Colonic mucosa (tissue), 4 donors: ENCODE data around the gene HHATL. TPM values are rescaled to one million over a fixed set of nuclear protein-coding genes. Genes with fewer than 3 reads are reported as not detected.

Experiments used
- DNase-seq: peaks from one replicate; pipeline ENCODE4 v3.0.0-alpha.2; 2020
- H3K27ac ChIP-seq: fragments of 200-600 bp; one replicate; pipeline ENCODE4 v1.8.0; 2021
- H3K27me3 ChIP-seq: fragments of 200-600 bp; one replicate; pipeline ENCODE4 v1.8.0; 2021
- H3K36me3 ChIP-seq: fragments of 200-600 bp; one replicate; pipeline ENCODE4 v1.8.0; 2021
- H3K4me1 ChIP-seq: fragments of 200-600 bp; one replicate; pipeline ENCODE4 v1.8.0; 2021; ENCODE audit warnings: mild to moderate bottlenecking
- H3K4me3 ChIP-seq: fragments of 200-600 bp; one replicate; pipeline ENCODE4 v1.8.0; 2021
- H3K9ac ChIP-seq, 2 donors: one replicate each; pipeline ENCODE4 v1.7.0; 2013; ENCODE audit warnings: control low read depth in 2 of 2, low read depth in 2 of 2, low read length in 2 of 2
- H3K9me3 ChIP-seq: fragments of 200-600 bp; one replicate; pipeline ENCODE4 v1.8.0; 2021
- intact Hi-C: fragments of 100-400 bp; cut with DNase I; formaldehyde crosslinking; loops from one replicate; pipeline ENCODE4 v1.14.1; 2022
- total RNA-seq, 2 donors: library from RNA; stranded (reverse); fragmentation: NEBNext Ultra II Directional in 1 of 2; extraction: Animal tissue kit (Norgen Biotek cat#: 25700) in 1 of 2; gene quantifications; one replicate each; pipeline ENCODE4 v1.2.1, GENCODE V29; 2021
- TF ChIP-seq, protein P1 (sequence below): fragments of 200-600 bp; IDR thresholded peaks from one replicate; pipeline ENCODE4 v1.8.0; 2022; ENCODE audit warnings: antibody characterized with exemption, mild to moderate bottlenecking
- donor health status: healthy.
- donor health status: DM: no; HTN: no; CAD: no.
- donor health status: DM: no; HTN: no; CAD: no.

The HHATL gene
- total RNA-seq, 2 donors from 2014 or later, result 0.50 to 1.2 TPM

DNA sequence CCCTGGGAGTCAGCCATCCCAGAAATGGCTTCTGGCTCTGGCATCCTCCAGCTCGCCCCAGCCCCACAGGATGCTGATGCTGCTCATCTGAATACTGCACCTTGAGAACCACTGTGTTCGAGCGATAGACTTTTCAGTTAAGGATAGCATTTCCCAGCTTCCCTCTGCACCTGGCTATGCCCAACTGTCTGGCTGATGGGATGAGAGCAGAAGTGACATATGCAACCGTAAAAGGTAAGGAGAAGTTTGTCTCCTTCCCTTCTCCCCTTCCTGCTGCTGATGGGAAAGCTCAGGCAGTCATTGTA lies 9.7 kb upstream of the HHATL start:
- H3K9me3 ChIP-seq, result no peaks in the 10 kb centered on the region
- TF ChIP-seq, protein P1, sequence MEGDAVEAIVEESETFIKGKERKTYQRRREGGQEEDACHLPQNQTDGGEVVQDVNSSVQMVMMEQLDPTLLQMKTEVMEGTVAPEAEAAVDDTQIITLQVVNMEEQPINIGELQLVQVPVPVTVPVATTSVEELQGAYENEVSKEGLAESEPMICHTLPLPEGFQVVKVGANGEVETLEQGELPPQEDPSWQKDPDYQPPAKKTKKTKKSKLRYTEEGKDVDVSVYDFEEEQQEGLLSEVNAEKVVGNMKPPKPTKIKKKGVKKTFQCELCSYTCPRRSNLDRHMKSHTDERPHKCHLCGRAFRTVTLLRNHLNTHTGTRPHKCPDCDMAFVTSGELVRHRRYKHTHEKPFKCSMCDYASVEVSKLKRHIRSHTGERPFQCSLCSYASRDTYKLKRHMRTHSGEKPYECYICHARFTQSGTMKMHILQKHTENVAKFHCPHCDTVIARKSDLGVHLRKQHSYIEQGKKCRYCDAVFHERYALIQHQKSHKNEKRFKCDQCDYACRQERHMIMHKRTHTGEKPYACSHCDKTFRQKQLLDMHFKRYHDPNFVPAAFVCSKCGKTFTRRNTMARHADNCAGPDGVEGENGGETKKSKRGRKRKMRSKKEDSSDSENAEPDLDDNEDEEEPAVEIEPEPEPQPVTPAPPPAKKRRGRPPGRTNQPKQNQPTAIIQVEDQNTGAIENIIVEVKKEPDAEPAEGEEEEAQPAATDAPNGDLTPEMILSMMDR, result no peak
- H3K36me3 ChIP-seq, result no peaks in the 10 kb centered on the region
- H3K27me3 ChIP-seq, result no peaks in the 10 kb centered on the region
- intact Hi-C loops, result no loop called here
- H3K27ac ChIP-seq, result no peak overlapping the region
- no peak overlapping the region for H3K9ac ChIP-seq
- no peak for DNase-seq
- H3K4me3 ChIP-seq, result no peak overlapping the region
- no peaks in the 10 kb centered on the region for H3K4me1 ChIP-seq

DNA sequence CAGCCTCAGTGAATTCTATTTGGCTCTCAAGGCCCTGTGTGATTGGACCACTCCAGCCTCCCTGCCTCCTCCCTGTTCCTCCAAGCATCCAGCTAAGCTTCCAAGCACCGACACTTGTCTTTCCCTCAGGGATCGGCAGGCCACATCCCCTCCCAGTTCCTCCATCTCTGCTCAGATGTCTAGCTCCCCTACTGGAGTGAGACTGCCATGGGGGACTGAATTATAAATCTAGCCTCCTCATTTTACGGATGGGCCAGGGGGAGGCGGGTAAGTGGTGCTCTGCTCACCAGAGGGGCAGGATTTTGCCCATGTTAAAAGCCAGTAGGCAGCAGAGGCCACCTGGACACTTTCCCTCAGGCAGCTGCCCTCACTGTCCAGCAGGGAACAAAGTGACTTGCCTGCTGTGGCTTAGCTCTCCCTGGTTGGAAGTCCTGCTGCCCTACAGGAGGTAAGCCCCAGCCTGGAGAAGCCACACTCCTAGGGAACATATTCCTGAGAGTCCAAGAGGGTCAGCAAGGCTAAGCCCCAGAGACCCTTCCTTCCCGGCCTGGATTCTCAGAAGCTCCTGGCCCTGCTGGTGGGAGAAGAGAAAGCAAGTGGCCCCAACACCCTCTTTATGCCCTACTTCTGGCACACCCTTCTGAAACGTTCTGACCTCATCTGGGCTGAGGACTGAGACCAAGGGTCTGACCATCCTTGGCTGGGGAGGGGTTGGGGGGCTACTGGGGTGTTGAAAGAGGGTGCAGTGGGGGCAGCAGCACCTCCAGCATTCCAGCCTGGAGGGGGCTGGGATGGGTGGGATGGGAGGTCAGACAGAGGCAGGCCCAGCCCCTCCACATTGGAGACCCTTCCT lies 9.1 kb upstream of the HHATL start:
- Histone ChIP-seq H3K4me3 (no peak overlapping the region), H3K27ac (no peak overlapping the region), H3K27me3 (no peaks in the 10 kb centered on the region), H3K4me1 (no peaks in the 10 kb centered on the region), H3K9ac (no peak overlapping the region), H3K9me3 (no peaks in the 10 kb centered on the region), H3K36me3 (no peaks in the 10 kb centered on the region)
- TF ChIP-seq, protein P1, result no peak
- intact Hi-C loops, result no loop called here
- no peak for DNase-seq

- no peak for DNase-seq
- Histone ChIP-seq H3K27ac (no peak overlapping the region), H3K9me3 (no peaks in the 10 kb centered on the region), H3K36me3 (no peaks in the 10 kb centered on the region), H3K4me1 (no peaks in the 10 kb centered on the region), H3K9ac (no peak overlapping the region), H3K4me3 (no peak overlapping the region), H3K27me3 (no peaks in the 10 kb centered on the region)
- intact Hi-C loops, result no loop called here
- TF ChIP-seq, protein P1, result no peak
These were observed 7.9 kb upstream of the HHATL start for GRCh38 chr3:42710323-42711021.

GRCh38 chr3:42709621-42710020 lies 7.0 kb upstream of the HHATL start:
- H3K4me3 ChIP-seq, result no peak overlapping the region
- H3K27me3 ChIP-seq, result no peaks in the 10 kb centered on the region
- intact Hi-C loops, result no loop called here
- no peak overlapping the region for H3K9ac ChIP-seq
- H3K4me1 ChIP-seq, result no peaks in the 10 kb centered on the region
- H3K27ac ChIP-seq, result no peak overlapping the region
- TF ChIP-seq, protein P1, result no peak
- H3K9me3 ChIP-seq, result no peaks in the 10 kb centered on the region
- no peaks in the 10 kb centered on the region for H3K36me3 ChIP-seq
- no peak for DNase-seq

GRCh38 chr3:42708611-42709151 lies 6.1 kb upstream of the HHATL start:
- TF ChIP-seq, protein P1, result no peak
- Histone ChIP-seq H3K27me3 (no peaks in the 10 kb centered on the region), H3K27ac (no peak overlapping the region), H3K9me3 (no peaks in the 10 kb centered on the region), H3K4me1 (no peaks in the 10 kb centered on the region), H3K36me3 (no peaks in the 10 kb centered on the region), H3K9ac (no peak overlapping the region), H3K4me3 (no peak overlapping the region)
- intact Hi-C loops, result no loop called here
- no peak for DNase-seq
